B cell (primary cell): ENCODE measurements around the gene RFPL2. TPM values are rescaled to one million over a fixed set of nuclear protein-coding genes. Genes with fewer than 3 reads are reported as not detected.

Source experiments
- ATAC-seq: fragments of 200-7000 bp; cut with Tn5 transposase; one replicate; pipeline ENCODE4 v1.10.0; 2021; ENCODE audit warnings: low read depth, mild to moderate bottlenecking, moderate number of reproducible peaks, moderate library complexity
- CTCF ChIA-PET: fragments of 350-600 bp; sonication (Branson Sonifier 250); formaldehyde crosslinking; loops from one replicate; lab custom pipeline; 2021; ENCODE audit warnings: antibody characterized with exemption, inconsistent platforms; lab: Charles Lee
- POLR2A ChIA-PET: fragments of 350-600 bp; sonication (Branson Sonifier 250); formaldehyde crosslinking; loops from one replicate; lab custom pipeline; 2021; ENCODE audit warnings: antibody characterized with exemption; lab: Charles Lee
- DNase-seq: peaks from one replicate; pipeline ENCODE4 v3.0.0; 2013
- H2AFZ ChIP-seq: 2 replicates; pipeline ENCODE4 v1.6.1; 2012; ENCODE audit warnings: mild to moderate bottlenecking, low read depth, low read length; ENCODE audit not compliant: insufficient read depth, poor library complexity, severe bottlenecking
- H3K27ac ChIP-seq, 2 donors: 1 replicate in 1 of 2; 2 replicates in 1 of 2; pipeline ENCODE4 v1.5.1; 2012 to 2013; ENCODE audit warnings: low read length in 2 of 2, mild to moderate bottlenecking in 2 of 2, moderate library complexity in 1 of 2
- H3K27me3 ChIP-seq, 4 experiments: fragments of 200-600 bp in 1 of 4; sonication (generic) in 1 of 4; replicated peaks in 1 of 4; 1 replicate in 2 of 4; 2 replicates in 2 of 4; pipeline versions ENCODE4 v1.6.1 to v1.7.0; 2013 to 2016; ENCODE audit warnings: low read length in 3 of 4, mild to moderate bottlenecking in 2 of 4, mixed read lengths in 1 of 4, moderate library complexity in 1 of 4; ENCODE audit not compliant: insufficient read depth in 4 of 4, control insufficient read depth in 3 of 4; ENCODE audit errors: control extremely low read depth in 1 of 4
- H3K36me3 ChIP-seq, 2 experiments: replicated peaks in 1 of 2; 1 replicate in 1 of 2; 2 replicates in 1 of 2; pipeline versions ENCODE4 v1.6.1 to v1.7.1; 2013; ENCODE audit warnings: low read length in 1 of 2; ENCODE audit not compliant: insufficient read depth in 2 of 2, control insufficient read depth in 1 of 2; ENCODE audit errors: control extremely low read depth in 1 of 2, extremely low read depth in 1 of 2
- H3K4me1 ChIP-seq, 2 donors: fragments of 200-600 bp in 1 of 2; sonication (generic) in 1 of 2; 1 replicate in 1 of 2; 2 replicates in 1 of 2; pipeline versions ENCODE4 v1.5.1 to v1.6.1; 2013 to 2017; ENCODE audit warnings: low read length in 2 of 2; ENCODE audit not compliant: control insufficient read depth in 2 of 2, insufficient read depth in 2 of 2
- H3K4me2 ChIP-seq: replicated peaks from 2 replicates; pipeline ENCODE3; 2012; ENCODE audit warnings: mild to moderate bottlenecking, low read depth, low read length; ENCODE audit not compliant: poor library complexity, severe bottlenecking
- H3K4me3 ChIP-seq, 5 experiments: fragments of 200-600 bp in 1 of 5; sonication (generic) in 1 of 5; 1 replicate in 3 of 5; 2 replicates in 2 of 5; pipeline versions ENCODE4 v1.5.1 to v1.7.0; 2011 to 2016; ENCODE audit warnings: low read length in 4 of 5, mild to moderate bottlenecking in 4 of 5, low read depth in 2 of 5, control low read depth in 1 of 5, moderate library complexity in 1 of 5; ENCODE audit not compliant: insufficient read depth in 1 of 5; ENCODE audit errors: control extremely low read depth in 1 of 5, extremely low read depth in 1 of 5
- H3K79me2 ChIP-seq: fragments of 200-600 bp; sonication (generic); one replicate; pipeline ENCODE4 v1.6.0; 2016; ENCODE audit warnings: low read length; ENCODE audit not compliant: control insufficient read depth, insufficient read depth
- H3K9ac ChIP-seq: fragments of 200-600 bp; sonication (generic); 2 replicates; pipeline ENCODE4 v1.6.1; 2017; ENCODE audit warnings: mild to moderate bottlenecking, low read length, moderate library complexity
- H3K9me3 ChIP-seq, 3 donors: one replicate each; pipeline versions ENCODE4 v1.6.1 to v1.7.1; 2013; ENCODE audit warnings: low read length in 2 of 3; ENCODE audit not compliant: control insufficient read depth in 2 of 3, insufficient read depth in 1 of 3; ENCODE audit errors: control extremely low read depth in 1 of 3
- H4K20me1 ChIP-seq: 2 replicates; pipeline ENCODE4 v1.6.0; 2012; ENCODE audit warnings: mild to moderate bottlenecking, low read length; ENCODE audit not compliant: insufficient read depth, control insufficient read depth, poor library complexity, severe bottlenecking
- H3K27ac Mint-ChIP-seq: one replicate; pipeline ENCODE4 v1.8.0; 2021; ENCODE audit warnings: mixed read lengths
- H3K27me3 Mint-ChIP-seq: one replicate; pipeline ENCODE4 v1.8.0; 2021; ENCODE audit warnings: mixed read lengths
- H3K4me1 Mint-ChIP-seq: one replicate; pipeline ENCODE4 v1.8.0; 2021; ENCODE audit warnings: mixed read lengths
- H3K4me3 Mint-ChIP-seq: one replicate; pipeline ENCODE4 v1.8.0; 2021; ENCODE audit warnings: mixed read lengths
- H3K9me3 Mint-ChIP-seq: one replicate; pipeline ENCODE4 v1.8.0; 2022; ENCODE audit warnings: mixed read lengths; ENCODE audit not compliant: insufficient read depth
- CTCF ChIP-seq: fragments of 200-600 bp; IDR thresholded peaks from one replicate; pipeline ENCODE4 v1.8.0; 2022; ENCODE audit warnings: antibody characterized with exemption, mild to moderate bottlenecking
- EZH2 ChIP-seq: IDR thresholded peaks from 2 replicates; pipeline ENCODE4 v1.6.1; 2012; ENCODE audit warnings: borderline replicate concordance, low read depth, mild to moderate bottlenecking, moderate library complexity, low read length; ENCODE audit not compliant: insufficient read depth, poor library complexity, severe bottlenecking
- WGBS: methylation state at CpG from one replicate; pipeline ENCODE4 v1.1.5; 2013; ENCODE audit warnings: missing lambda C conversion rate; ENCODE audit not compliant: insufficient coverage; 5-methylcytosine and 5-hydroxymethylcytosine counted together
- intact Hi-C: fragments of 100-400 bp; cut with micrococcal nuclease; formaldehyde crosslinking; loops from one replicate; pipeline ENCODE4 v1.10.0; 2022
- polyA plus RNA-seq: library from polyadenylated mRNA; depleted of rRNA; stranded (reverse); fragments of >200 nt; gene quantifications from 2 replicates; pipeline ENCODE4 v1.2.3, GENCODE V29; 2012
- total RNA-seq, 2 donors: library from RNA; stranded (reverse); fragments of 120-200 nt in 1 of 2; gene quantifications; 1 replicate in 1 of 2; 2 replicates in 1 of 2; pipeline versions ENCODE4 v1.2.3 to v1.2.4, GENCODE V29; 2013 to 2022

RFPL2 gene
- total and polyA plus RNA-seq, 2 donors (not counting 1 experiment from before 2014, with no cell fraction given): not detected

- intact Hi-C loops: loop anchor here (1.0 kb wide), 1 partner anchor 271 kb away; no protein-coding TSS in a partner anchor
- Histone ChIP-seq H4K20me1 (no peaks in the 10 kb centered on the region), H3K9me3 (peaks cover 0 to 6% (median 0%) of the 10 kb centered on the region in 3 donors), H3K27ac (no peak overlapping the region), H3K4me2 (peak overlapping the region; percentile 52), H2AFZ (peak overlapping the region; percentile 25), H3K4me1 (peaks cover 6 to 8% of the 10 kb centered on the region in 2 donors), H3K36me3 (no peaks in the 10 kb centered on the region), H3K79me2 (no peaks in the 10 kb centered on the region), H3K27me3 (peaks cover 0 to 24% (median 5%) of the 10 kb centered on the region in 4 experiments), H3K4me3 (peak overlapping the region in 1 of 5 experiments; percentile 7), H3K9ac (peak overlapping the region; percentile 11)
- Mint-ChIP-seq H3K4me3 (peak overlapping the region; percentile 30), H3K9me3 (no peaks in the 10 kb centered on the region), H3K4me1 (peaks cover 4% of the 10 kb centered on the region), H3K27me3 (peaks cover 36% of the 10 kb centered on the region), H3K27ac (no peak overlapping the region)
- peak; percentile 28 for DNase-seq
- WGBS: 7% methylated on average over 29 of the region's 29 CpGs
- ChIA-PET POLR2A (no interaction called here), CTCF (interaction anchor here (0.7 kb wide), 1 partner anchor 271 kb away, joined by 3 read pairs; no protein-coding TSS in a partner anchor)
- TF ChIP-seq CTCF: peak; percentile 49
- TF ChIP-seq EZH2: no peak
- ATAC-seq: no peak
Observed at GRCh38 chr22:32202539-32203180, 2.2 kb downstream of the RFPL2 start.

DNA sequence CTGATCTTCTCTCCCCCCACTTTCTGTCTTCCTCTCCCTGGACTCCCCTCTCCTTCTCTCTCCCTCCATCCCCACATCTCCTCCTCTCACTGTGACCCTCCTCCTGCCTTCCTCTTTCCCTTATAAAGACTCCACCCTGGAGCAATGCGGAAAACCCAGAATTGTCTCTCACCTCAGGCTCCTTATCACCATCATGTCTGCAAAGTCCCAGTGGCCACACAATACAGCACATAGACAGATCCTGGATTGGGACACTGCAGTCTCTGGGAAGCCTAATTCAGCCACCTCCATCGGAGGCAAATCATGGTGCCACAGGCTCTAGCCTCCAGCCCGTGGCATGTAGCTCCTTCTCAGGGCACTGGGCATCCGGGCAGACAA lies 2.7 kb downstream of the RFPL2 start:
- CTCF ChIA-PET: interaction anchor here (0.7 kb wide), 1 partner anchor 271 kb away, joined by 3 read pairs; no protein-coding TSS in a partner anchor
- POLR2A ChIA-PET: no interaction called here
- Mint-ChIP-seq H3K4me3 (no peak overlapping the region), H3K4me1 (peaks cover 4% of the 10 kb centered on the region), H3K27me3 (peaks cover 35% of the 10 kb centered on the region), H3K9me3 (no peaks in the 10 kb centered on the region), H3K27ac (no peak overlapping the region)
- Histone ChIP-seq H3K4me3 (no peak overlapping the region), H3K9ac (no peak overlapping the region), H4K20me1 (no peaks in the 10 kb centered on the region), H3K36me3 (no peaks in the 10 kb centered on the region), H3K4me2 (no peak overlapping the region), H3K27me3 (peaks cover 0 to 24% (median 5%) of the 10 kb centered on the region in 4 experiments), H3K9me3 (peaks cover 0 to 6% (median 0%) of the 10 kb centered on the region in 3 donors), H2AFZ (peak overlapping the region; percentile 25), H3K27ac (no peak overlapping the region), H3K79me2 (no peaks in the 10 kb centered on the region), H3K4me1 (peaks cover 6 to 8% of the 10 kb centered on the region in 2 donors)
- 30% methylated on average over 4 of the region's 4 CpGs for WGBS
- no peak for TF ChIP-seq CTCF
- TF ChIP-seq EZH2: no peak
- intact Hi-C loops: loop anchor here (1.0 kb wide), 1 partner anchor 271 kb away; no protein-coding TSS in a partner anchor
- DNase-seq (no peak), ATAC-seq (no peak)
